H9 (cell line): ENCODE results near the gene ITPR3. TPM values are rescaled to one million over a fixed set of nuclear protein-coding genes. Genes with fewer than 3 reads are reported as not detected.

Experiments
- DNase-seq: peaks from one replicate; pipeline ENCODE4 v3.0.0-alpha.2; 2017
- H2AFZ ChIP-seq: one replicate; pipeline ENCODE4 v1.6.1; 2013; ENCODE audit warnings: mild to moderate bottlenecking, low read length, control low read depth, moderate library complexity
- H2AK5ac ChIP-seq: 2 replicates; pipeline ENCODE4 v1.6.1; 2013; ENCODE audit warnings: low read length, control low read depth, mixed read lengths; ENCODE audit not compliant: insufficient read length
- H2BK120ac ChIP-seq: one replicate; pipeline ENCODE4 v1.6.1; 2013; ENCODE audit warnings: low read depth, mild to moderate bottlenecking, low read length, control low read depth, inconsistent platforms; ENCODE audit not compliant: poor library complexity, severe bottlenecking
- H2BK12ac ChIP-seq: 2 replicates; pipeline ENCODE4 v1.6.1; 2013; ENCODE audit warnings: low read length, control low read depth, mixed read lengths, low read depth; ENCODE audit not compliant: insufficient read length
- H2BK15ac ChIP-seq: 2 replicates; pipeline ENCODE4 v1.6.1; 2013; ENCODE audit warnings: low read depth, low read length, control low read depth
- H2BK20ac ChIP-seq: one replicate; pipeline ENCODE4 v1.6.1; 2013; ENCODE audit warnings: low read depth, mild to moderate bottlenecking, low read length, control low read depth, inconsistent platforms; ENCODE audit not compliant: poor library complexity, severe bottlenecking
- H2BK5ac ChIP-seq: 2 replicates; pipeline ENCODE4 v1.6.1; 2013; ENCODE audit warnings: low read length, control low read depth, mixed read lengths; ENCODE audit not compliant: insufficient read length
- H3K14ac ChIP-seq: 2 replicates; pipeline ENCODE4 v1.6.1; 2013; ENCODE audit warnings: low read length, control low read depth; ENCODE audit not compliant: insufficient read depth
- H3K18ac ChIP-seq: 2 replicates; pipeline ENCODE4 v1.6.1; 2013; ENCODE audit warnings: low read depth, mild to moderate bottlenecking, mixed read lengths, low read length, control low read depth; ENCODE audit not compliant: insufficient read length
- H3K23ac ChIP-seq: 2 replicates; pipeline ENCODE4 v1.6.1; 2013; ENCODE audit warnings: low read length, control low read depth, mixed read lengths, low read depth; ENCODE audit not compliant: insufficient read length
- H3K23me2 ChIP-seq: 2 replicates; pipeline ENCODE4 v1.6.1; 2013; ENCODE audit warnings: low read depth, mild to moderate bottlenecking, mixed read lengths, low read length, control low read depth; ENCODE audit not compliant: insufficient read length, poor library complexity, severe bottlenecking
- H3K27ac ChIP-seq: 2 replicates; pipeline ENCODE4 v1.5.1; 2013; ENCODE audit warnings: low read length, control low read depth, mixed read lengths, low read depth; ENCODE audit not compliant: insufficient read length
- H3K27me3 ChIP-seq: 2 replicates; pipeline ENCODE4 v1.6.1; 2013; ENCODE audit warnings: low read length, control low read depth, inconsistent platforms; ENCODE audit not compliant: insufficient read depth
- H3K4ac ChIP-seq: 2 replicates; pipeline ENCODE4 v1.6.1; 2013; ENCODE audit warnings: low read depth, mild to moderate bottlenecking, control low read depth, inconsistent platforms, low read length, moderate library complexity
- H3K4me1 ChIP-seq: 2 replicates; pipeline ENCODE4 v1.6.1; 2013; ENCODE audit warnings: low read length, control low read depth, inconsistent platforms; ENCODE audit not compliant: insufficient read depth
- H3K4me2 ChIP-seq: 2 replicates; pipeline ENCODE4 v1.6.1; 2013; ENCODE audit warnings: low read length, control low read depth, mixed read lengths; ENCODE audit not compliant: insufficient read length, insufficient read depth
- H3K56ac ChIP-seq: 2 replicates; pipeline ENCODE4 v1.6.1; 2013; ENCODE audit warnings: low read depth, mild to moderate bottlenecking, mixed read lengths, low read length, control low read depth; ENCODE audit not compliant: insufficient read length
- H3K79me1 ChIP-seq: 2 replicates; pipeline ENCODE4 v1.6.1; 2013; ENCODE audit warnings: low read depth, mild to moderate bottlenecking, moderate library complexity, low read length, control low read depth, inconsistent platforms; ENCODE audit not compliant: insufficient read depth, poor library complexity, severe bottlenecking
- H3K79me2 ChIP-seq: 2 replicates; pipeline ENCODE4 v1.6.1; 2013; ENCODE audit warnings: low read length, control low read depth, inconsistent platforms; ENCODE audit not compliant: insufficient read depth
- H3K9ac ChIP-seq: 2 replicates; pipeline ENCODE4 v1.6.1; 2013; ENCODE audit warnings: low read length, control low read depth, mixed read lengths; ENCODE audit not compliant: insufficient read length; ENCODE audit errors: extremely low read depth
- H3K9me3 ChIP-seq: one replicate; pipeline ENCODE4 v1.6.1; 2013; ENCODE audit warnings: low read depth, low read length, inconsistent platforms; ENCODE audit not compliant: control insufficient read depth
- H3T11ph ChIP-seq: one replicate; pipeline ENCODE4 v1.6.1; 2013; ENCODE audit warnings: mild to moderate bottlenecking, low read length, control low read depth, inconsistent platforms
- H4K20me1 ChIP-seq: one replicate; pipeline ENCODE4 v1.6.1; 2013; ENCODE audit not compliant: control insufficient read depth, insufficient read length, insufficient read depth
- H4K5ac ChIP-seq: 2 replicates; pipeline ENCODE4 v1.6.1; 2013; ENCODE audit warnings: low read depth, mild to moderate bottlenecking, mixed read lengths, low read length, control low read depth; ENCODE audit not compliant: insufficient read length
- H4K8ac ChIP-seq: replicated peaks from 2 replicates; pipeline ENCODE4 v1.6.1; 2013; ENCODE audit warnings: low read length, control low read depth, mixed read lengths, low read depth; ENCODE audit not compliant: insufficient read length
- H4K91ac ChIP-seq: 2 replicates; pipeline ENCODE4 v1.6.1; 2013; ENCODE audit warnings: low read depth, mild to moderate bottlenecking, moderate library complexity, mixed read lengths, low read length, control low read depth; ENCODE audit not compliant: insufficient read length
- H3K27ac Mint-ChIP-seq, 3 experiments: 2 replicates in 2 of 3; 3 replicates in 1 of 3; pipeline ENCODE4 v1.8.0; 2020 to 2021; ENCODE audit warnings: mixed read lengths in 3 of 3, mild to moderate bottlenecking in 1 of 3, moderate library complexity in 1 of 3
- H3K27me3 Mint-ChIP-seq: 2 replicates; pipeline ENCODE4 v1.8.0; 2021; ENCODE audit warnings: low read depth, mild to moderate bottlenecking, moderate library complexity, mixed read lengths
- H3K36me3 Mint-ChIP-seq, 3 experiments: 2 replicates in 2 of 3; 3 replicates in 1 of 3; pipeline ENCODE4 v1.8.0; 2020 to 2021; ENCODE audit warnings: low read depth in 3 of 3, mixed read lengths in 3 of 3; ENCODE audit not compliant: insufficient read depth in 1 of 3
- H3K4me1 Mint-ChIP-seq, 2 experiments: 2 replicates each; pipeline ENCODE4 v1.8.0; 2020; ENCODE audit warnings: mixed read lengths in 2 of 2
- H3K4me3 Mint-ChIP-seq, 2 experiments: 2 replicates in 1 of 2; 3 replicates in 1 of 2; pipeline ENCODE4 v1.8.0; 2020 to 2021; ENCODE audit warnings: mild to moderate bottlenecking in 2 of 2, mixed read lengths in 2 of 2, moderate library complexity in 1 of 2
- H3K9me3 Mint-ChIP-seq, 2 experiments: 2 replicates in 1 of 2; 3 replicates in 1 of 2; pipeline ENCODE4 v1.8.0; 2020; ENCODE audit warnings: mild to moderate bottlenecking in 2 of 2, mixed read lengths in 2 of 2, moderate library complexity in 1 of 2
- WGBS: extraction: QIAGEN DNeasy Blood & Tissue Kit; methylation state at CpG from one replicate; pipeline ENCODE4 v1.1.7; 2013; ENCODE audit warnings: missing lambda C conversion rate, low lambda C conversion rate, mixed read lengths; ENCODE audit not compliant: insufficient read length; ENCODE audit errors: extremely low coverage; 5-methylcytosine and 5-hydroxymethylcytosine counted together
- total RNA-seq: library from RNA; stranded (reverse); gene quantifications from 2 replicates; pipeline ENCODE4 v1.2.1, GENCODE V29; 2021
- TF ChIP-seq, protein P1 (sequence below): fragments of 200-600 bp; sonication (generic); conservative IDR thresholded peaks from 3 replicates; pipeline ENCODE4 v1.8.0; 2021; ENCODE audit warnings: antibody characterized with exemption, mild to moderate bottlenecking

The ITPR3 gene
- total RNA-seq, 1 experiment from 2014 or later, result 40.3 TPM

DNA sequence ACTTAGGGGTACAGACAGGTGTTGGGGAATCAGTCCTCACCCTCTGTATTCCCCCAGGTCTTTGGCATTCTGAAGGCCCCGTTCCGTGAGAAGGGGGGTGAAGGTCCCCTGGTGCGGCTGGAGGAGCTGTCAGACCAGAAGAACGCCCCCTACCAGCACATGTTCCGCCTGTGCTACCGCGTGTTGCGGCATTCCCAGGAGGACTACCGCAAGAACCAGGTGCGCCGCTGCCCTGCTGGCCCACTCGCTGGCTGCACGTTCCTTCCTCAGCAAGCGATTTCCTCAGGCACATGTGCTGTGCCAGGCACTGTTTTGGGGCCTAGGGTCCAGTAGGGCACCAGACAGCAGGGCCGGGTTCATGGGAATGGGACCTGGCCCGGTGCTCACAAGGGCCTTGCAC is 46.0 kb downstream of the ITPR3 start:
- no peak overlapping the region for H2BK12ac ChIP-seq
- H3K27me3 Mint-ChIP-seq, result no peaks in the 10 kb centered on the region
- no peak overlapping the region for H3T11ph ChIP-seq
- H3K4me1 Mint-ChIP-seq, result peaks cover 0 to 7% of the 10 kb centered on the region in 2 experiments; a peak in 1 of 4 replicates
- H2BK15ac ChIP-seq, result no peak overlapping the region
- no peak overlapping the region for H3K23ac ChIP-seq
- no peak overlapping the region for H3K18ac ChIP-seq
- no peaks in the 10 kb centered on the region for H3K27me3 ChIP-seq
- no peak overlapping the region for H2BK5ac ChIP-seq
- H3K27ac Mint-ChIP-seq, result no peak overlapping the region
- H3K4ac ChIP-seq, result no peak overlapping the region
- no peaks in the 10 kb centered on the region for H3K23me2 ChIP-seq
- H3K14ac ChIP-seq, result no peak overlapping the region
- no peak overlapping the region for H3K27ac ChIP-seq
- no peak overlapping the region for H2AK5ac ChIP-seq
- no peak overlapping the region for H2BK20ac ChIP-seq
- no peaks in the 10 kb centered on the region for H3K79me1 ChIP-seq
- H3K4me1 ChIP-seq, result no peaks in the 10 kb centered on the region
- H3K9me3 ChIP-seq, result no peaks in the 10 kb centered on the region
- no peak overlapping the region for H3K9ac ChIP-seq
- H3K36me3 Mint-ChIP-seq, result peaks cover 23 to 63% (median 42%) of the 10 kb centered on the region in 3 experiments; a peak in 6 of 7 replicates
- TF ChIP-seq, protein P1, sequence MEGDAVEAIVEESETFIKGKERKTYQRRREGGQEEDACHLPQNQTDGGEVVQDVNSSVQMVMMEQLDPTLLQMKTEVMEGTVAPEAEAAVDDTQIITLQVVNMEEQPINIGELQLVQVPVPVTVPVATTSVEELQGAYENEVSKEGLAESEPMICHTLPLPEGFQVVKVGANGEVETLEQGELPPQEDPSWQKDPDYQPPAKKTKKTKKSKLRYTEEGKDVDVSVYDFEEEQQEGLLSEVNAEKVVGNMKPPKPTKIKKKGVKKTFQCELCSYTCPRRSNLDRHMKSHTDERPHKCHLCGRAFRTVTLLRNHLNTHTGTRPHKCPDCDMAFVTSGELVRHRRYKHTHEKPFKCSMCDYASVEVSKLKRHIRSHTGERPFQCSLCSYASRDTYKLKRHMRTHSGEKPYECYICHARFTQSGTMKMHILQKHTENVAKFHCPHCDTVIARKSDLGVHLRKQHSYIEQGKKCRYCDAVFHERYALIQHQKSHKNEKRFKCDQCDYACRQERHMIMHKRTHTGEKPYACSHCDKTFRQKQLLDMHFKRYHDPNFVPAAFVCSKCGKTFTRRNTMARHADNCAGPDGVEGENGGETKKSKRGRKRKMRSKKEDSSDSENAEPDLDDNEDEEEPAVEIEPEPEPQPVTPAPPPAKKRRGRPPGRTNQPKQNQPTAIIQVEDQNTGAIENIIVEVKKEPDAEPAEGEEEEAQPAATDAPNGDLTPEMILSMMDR, result no peak
- no peaks in the 10 kb centered on the region; a peak in 1 of 5 replicates for H3K9me3 Mint-ChIP-seq
- H4K20me1 ChIP-seq, result no peaks in the 10 kb centered on the region
- no CpG with 5 or more reads among the region's 16 CpGs for WGBS
- DNase-seq, result no peak
- no peak overlapping the region for H4K5ac ChIP-seq
- no peak overlapping the region for H3K56ac ChIP-seq
- no peak overlapping the region for H4K8ac ChIP-seq
- no peak overlapping the region for H3K4me2 ChIP-seq
- H2BK120ac ChIP-seq, result no peak overlapping the region
- no peak overlapping the region for H3K4me3 Mint-ChIP-seq
- no peak overlapping the region for H2AFZ ChIP-seq
- H3K79me2 ChIP-seq, result no peaks in the 10 kb centered on the region
- no peak overlapping the region for H4K91ac ChIP-seq
